HG03432 (cell line): ENCODE data around the gene TSGA10IP.

ENCODE experiments used
- ATAC-seq: cut with Tn5 transposase; IDR thresholded peaks from one replicate; pipeline ENCODE4 v1.9.1; 2021; ENCODE audit warnings: mild to moderate bottlenecking, moderate library complexity; ENCODE audit not compliant: unreplicated experiment

TSGA10IP gene

DNA sequence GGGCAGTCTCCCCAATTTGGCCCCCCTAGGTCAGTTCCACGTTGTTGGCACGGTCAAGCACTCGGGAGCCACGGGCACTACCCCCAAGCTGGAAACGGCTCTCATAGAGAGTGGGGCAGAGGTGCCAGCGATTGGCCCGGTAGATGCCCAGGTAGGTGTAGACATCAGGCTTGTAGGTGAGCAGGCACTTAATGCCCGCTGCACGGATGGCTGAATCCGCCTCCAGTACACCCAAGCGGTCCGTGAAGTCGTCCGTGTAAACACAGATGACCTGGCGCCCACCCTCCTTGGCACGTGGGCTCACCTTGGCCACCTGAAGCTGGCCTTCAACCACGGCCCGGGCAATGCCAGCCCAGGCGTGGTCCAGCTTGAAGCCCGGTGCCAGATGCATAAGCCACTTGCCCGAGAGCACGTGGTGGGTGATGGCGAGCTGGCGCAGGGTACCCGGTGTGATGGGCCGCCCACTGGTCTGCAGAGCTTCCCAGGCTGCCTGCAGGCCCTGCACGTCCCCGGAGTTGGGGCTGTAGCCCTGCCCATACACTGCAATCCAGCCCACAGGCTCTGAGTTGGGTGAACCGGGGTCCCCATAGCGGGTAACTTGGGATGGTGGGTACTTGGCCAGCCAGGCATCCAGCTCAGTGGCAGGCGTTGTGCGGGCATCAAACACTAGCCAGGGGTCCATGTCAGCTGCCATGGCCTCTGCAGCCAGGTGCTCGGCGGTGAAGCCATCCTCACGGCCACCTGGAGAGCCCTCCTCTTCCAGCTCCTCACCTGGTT lies 27.7 kb upstream of the TSGA10IP start:
- no peak for ATAC-seq

DNA sequence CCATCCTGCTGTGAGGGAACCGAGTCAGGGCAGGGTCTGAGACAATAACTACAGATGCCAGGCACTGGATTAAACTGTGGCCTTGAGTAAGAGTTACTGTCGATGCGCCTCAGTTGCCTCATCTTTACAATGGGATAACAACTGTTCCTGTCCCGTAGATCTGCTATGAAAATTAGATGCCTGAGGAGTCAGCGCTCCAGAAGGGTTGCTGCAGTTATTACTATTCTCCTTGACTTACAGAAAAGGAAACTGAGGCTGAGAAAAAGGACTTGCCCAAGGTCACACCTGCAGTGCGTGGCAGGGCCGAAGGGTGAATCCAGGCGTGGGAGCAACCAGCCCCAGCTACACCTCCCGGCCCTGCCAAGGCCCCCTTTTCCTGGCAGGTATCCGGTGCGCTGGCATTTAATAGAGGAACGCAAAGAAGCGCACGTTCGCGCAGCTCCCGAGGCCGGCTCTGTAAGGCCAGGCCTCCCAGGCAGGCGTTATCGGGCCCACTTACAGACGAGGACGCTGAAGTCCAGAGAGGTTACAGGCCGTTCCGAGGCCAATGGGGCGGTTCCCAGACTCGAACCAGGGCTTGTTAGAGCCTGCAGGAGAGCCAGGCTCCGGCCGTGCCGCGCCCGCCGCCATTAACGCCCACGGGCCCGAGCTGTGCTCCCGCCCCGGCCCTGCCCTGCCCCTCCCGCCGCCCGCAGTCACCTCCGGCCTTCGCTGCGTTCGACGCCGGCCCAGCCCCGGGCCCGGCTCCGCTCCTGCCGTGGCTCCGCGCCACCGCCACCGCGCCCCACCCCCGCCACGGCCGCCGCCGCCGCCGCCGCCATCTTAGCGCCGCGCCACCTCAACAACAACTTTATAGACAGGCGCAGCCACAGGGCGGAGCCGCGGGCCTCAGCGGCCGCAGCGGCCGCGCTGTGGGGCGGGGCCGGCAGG lies 26.8 kb upstream of the TSGA10IP start, which contains the start of gene C11orf68:
Gene C11orf68 (minus strand): TSS at position 852 of the 930 bp plus-strand sequence. CDS start 31 bp downstream, at position 821.
- ATAC-seq = peak; percentile 56

DNA sequence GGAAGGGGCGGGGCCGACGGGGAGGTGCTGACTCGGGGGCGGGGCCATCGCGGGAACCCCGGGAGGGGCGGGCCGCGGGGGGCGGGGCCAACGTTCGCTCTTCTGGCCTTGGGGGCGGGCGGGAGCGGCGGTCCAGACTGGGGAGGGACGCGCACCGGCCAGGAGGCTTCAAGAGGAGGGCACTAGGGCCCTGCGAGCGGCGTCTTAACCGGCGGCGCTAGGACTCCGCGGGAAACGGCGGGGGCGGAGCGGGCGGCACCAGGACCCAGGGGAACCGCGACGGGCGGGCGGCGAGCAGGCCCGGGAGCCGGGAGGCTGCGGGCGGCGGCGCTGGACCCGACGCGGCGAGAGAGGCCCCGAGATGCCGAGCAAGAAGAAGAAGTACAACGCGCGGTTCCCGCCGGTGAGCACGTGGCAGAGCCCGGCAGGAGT lies 26.1 kb upstream of the TSGA10IP start, which contains the start of gene DRAP1:
Gene DRAP1 (plus strand): TSS at position 286 of the 432 bp plus-strand sequence. CDS start 76 bp downstream, at position 362.
- ATAC-seq = peak; percentile 81

DNA sequence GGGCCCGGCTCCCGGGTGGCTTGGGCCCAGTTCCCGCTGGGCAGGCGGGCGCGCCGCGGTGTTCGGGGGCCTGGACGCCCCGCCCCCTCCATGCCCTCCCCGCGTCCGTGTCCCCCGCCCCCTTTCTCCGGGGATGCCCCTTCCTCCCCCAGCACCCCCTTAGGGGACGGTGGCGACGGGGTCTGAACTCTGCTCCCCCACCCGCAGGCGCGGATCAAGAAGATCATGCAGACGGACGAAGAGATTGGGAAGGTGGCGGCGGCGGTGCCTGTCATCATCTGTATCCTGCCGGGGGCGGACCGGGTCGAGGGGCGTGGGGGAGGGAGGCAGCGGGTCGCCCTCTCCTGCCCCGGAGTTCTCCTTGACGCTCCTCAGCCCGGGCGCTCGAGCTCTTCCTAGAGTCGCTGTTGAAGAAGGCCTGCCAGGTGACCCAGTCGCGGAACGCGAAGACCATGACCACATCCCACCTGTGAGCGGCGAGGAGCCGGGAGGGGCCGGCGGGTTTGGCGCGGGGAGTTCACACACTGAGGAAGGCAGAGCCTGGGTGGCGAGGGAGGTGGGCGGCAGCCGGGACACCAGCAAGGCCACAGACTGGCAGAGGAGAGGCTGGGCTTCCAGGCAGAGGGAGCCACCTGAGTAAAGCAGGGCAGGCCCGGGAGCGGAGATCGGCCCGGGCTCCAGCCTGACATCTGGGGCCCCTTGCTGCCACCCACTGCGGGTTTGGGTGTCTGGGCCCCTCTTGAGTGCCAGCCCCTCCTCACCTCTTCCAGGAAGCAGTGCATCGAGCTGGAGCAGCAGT lies 25.5 kb upstream of the TSGA10IP start:
- peak; percentile 42 for ATAC-seq

DNA sequence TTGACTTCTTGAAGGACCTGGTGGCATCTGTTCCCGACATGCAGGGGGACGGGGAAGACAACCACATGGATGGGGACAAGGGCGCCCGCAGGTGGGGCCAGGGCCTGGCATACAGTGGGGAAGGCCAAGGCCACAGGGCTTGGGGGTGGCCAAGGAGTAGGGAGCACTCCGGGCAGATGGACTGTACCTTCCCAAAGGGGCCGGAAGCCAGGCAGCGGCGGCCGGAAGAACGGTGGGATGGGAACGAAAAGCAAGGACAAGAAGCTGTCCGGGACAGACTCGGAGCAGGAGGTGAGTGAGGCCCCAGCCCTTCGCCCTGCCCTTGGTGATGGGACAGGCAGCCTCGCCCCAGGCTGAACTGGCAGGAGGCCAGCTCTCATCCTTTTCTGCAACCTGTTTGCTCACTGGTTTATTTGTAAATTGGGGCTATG lies 24.9 kb upstream of the TSGA10IP start:
- no peak for ATAC-seq

DNA sequence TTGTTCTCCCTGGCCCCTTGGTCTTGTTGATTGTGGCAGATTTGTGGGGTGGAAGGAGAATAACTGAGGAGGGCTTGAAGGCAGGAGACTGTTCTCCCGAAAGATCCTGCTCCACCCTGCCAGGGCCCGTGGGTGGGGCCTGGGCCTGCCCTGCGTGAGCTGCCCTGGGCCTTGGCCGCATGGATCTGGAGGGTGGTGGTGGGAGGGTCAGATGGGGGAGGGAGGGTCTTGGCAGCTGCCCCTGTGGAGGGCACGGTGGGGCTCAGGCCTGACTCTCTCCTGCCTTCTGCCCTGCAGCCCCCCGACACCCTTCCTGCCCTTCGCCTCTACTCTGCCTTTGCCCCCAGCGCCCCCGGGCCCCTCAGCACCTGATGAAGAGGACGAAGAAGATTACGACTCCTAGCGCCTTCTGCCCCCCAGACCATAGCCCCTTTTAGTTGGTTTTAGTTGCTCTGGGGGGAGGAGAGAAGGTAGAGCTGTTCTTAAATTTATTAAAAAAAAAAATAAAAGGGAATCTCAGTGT lies 24.2 kb upstream of the TSGA10IP start:
- no peak for ATAC-seq

DNA sequence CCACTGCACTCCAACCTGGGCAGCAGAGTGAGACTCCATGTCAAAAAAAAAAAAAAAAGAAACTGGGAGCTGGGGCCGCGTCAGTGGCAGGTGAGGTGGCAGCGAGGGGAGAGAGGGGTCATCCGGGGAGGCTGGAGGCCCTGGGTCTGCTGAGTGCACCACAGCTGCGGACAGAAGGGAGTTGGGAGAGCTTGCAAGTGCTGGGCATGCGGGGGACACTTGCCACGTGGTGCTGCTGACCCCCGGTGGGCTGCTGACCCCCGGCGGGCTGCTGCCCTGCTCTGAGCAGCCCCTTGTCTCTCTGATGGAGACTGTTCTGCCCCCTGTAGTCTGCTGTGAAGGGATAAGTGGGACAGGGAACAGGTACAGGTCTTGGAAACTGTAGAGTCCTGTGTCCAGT lies 23.4 kb upstream of the TSGA10IP start:
- ATAC-seq = no peak

DNA sequence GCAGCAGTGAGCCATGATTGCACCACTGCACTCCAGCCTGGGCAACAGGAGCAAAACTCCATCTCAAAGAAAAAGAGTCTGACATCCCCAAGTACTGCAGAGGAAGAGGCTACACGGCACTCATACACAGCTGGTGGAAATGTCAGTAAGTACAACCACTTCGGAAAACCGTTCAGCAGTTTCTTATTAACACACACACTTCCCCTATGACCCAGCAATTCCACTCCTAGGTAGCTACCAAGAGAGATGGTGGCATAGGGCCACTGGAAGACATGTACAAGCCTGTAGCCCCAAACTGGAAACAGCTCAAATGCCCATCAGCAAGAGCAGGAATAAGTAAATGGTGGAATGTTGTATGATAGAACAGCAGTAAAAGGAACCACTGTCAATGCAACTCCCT lies 22.7 kb upstream of the TSGA10IP start:
- no peak for ATAC-seq

DNA sequence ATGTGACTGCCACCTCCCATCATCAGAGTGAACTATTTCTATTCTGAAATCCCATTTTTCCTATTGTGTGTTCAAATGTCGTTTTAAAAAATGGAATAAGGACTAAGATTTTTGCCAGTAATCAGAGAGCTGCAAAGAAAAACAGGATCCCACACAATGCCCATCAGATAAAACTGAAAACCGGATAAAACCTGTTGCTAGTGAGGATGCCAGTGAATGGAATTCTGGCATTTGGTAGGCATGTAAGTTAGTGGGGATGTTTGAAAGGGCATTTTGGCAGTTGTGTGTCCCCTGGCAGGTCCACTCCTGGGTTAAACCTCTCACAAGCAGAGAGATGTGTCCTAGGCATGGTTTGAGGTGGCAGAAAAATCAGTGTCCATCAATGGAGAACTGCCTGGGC lies 19.9 kb upstream of the TSGA10IP start:
- no peak for ATAC-seq

DNA sequence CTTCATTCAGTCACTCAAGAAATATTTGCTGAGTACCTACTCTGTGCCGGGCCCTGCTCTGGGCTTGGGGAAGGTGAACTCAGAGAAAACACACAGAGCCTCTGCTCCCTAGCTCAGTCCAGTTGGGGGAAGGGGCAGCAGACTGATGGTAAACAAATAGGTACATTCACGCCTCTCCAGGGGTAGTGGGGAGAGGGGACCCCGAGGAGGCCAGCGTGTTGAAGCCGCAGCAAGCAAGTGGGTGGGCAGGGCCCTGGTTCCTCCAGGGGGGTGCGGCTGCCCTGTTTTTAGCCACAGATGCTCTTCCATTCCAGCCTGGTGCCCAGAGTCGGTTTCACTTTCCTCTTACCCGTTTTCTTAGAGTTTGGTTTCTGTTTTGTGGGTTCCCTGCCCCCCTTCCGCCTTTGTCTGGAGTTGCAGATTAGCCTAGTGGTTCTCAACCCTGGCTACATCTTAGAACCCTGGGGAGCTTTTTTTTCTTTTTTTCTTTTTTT lies 17.3 kb upstream of the TSGA10IP start:
- peak; percentile 82 for ATAC-seq

DNA sequence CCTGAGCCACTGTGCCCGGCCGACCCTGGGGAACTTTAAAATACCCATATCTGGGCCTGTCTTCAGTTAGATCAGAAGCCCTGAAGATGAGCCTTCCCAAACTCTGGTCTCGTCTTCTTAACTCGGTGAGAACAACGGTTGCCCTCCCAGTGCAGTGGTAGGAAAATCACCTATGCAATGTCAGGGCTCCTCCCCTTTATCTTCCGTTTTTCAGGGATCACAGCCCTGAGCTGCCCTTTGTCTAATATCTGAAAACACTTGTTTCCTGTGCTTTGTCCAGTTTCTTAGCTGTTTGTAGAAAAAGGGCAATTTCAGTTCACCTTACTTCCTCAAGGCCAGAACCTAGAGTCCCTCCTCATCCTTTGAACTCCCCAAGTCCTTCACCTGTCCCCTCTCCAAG lies 16.6 kb upstream of the TSGA10IP start:
- no peak for ATAC-seq

DNA sequence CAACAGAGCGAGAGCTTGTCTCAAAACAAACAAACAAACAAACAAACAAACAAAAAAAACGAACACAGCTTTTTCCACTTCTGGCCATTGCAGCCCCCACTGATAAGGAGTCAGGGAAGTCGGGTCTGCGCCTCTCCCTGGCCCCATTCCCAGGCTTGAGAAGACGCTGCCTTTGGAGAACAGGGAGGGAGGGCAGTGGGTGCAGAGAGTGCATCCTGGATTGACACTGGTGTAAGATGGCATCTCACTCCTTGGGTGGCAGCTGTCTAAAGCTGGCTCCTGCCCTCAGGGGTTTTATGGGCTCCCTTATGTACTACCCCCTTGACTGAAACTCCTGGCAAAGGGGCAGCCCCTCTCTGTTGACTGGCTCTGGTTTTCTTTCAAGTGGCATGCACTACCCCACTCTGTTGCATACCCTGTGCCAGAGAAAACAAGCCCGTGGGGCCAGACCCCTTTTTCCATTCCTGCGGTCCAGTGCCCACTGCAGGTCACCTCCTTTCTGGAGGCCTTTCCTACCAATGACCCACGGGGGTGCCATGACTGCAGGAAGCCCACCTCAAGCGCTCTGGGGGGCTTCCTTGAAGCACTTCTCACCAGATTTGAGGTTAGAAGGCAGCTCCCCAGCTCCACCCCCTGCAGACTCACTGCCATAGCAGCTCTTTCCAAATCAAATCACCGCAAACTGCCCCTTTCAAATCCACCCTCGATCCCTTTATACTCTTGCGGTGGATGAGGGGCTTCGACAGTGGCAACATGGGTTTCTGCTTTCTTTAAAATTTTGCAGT lies 13.3 kb upstream of the TSGA10IP start:
- ATAC-seq = no peak

DNA sequence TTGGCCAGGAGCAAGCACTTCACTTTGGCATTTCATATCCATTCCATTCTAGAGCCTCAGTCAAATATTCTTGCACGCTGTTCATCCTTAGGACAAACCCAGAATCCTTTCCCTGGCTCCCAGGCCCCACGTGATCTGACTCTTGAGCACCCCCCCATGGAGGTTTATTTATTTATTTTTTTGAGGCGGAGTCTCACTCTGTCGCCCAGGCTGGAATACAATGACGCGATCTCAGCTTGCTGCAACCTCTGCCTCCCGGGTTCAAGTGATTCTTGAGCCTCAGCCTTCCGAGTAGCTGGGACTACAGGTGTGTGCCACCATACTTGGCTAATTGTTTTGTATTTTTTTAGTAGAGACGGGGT lies 12.7 kb upstream of the TSGA10IP start:
- no peak for ATAC-seq

DNA sequence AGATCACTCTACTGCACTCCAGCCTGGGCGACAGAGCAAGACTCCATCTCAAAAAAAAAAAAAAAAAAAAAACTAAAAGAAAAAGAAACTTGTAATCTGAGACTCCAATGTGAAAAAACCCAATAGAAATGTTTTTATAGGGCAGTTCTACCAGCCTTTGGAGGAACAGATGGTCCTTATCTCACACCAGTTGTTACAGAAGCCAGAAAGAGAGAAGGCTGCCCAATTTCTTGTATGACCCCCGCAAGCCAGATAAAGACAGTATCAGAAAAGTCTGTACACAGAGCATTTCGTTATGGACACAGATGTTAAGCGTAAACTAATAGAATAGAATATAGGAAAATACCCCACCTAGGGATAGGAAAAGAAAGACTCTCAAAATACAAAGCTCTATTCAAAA lies 11.3 kb upstream of the TSGA10IP start:
- ATAC-seq = no peak

DNA sequence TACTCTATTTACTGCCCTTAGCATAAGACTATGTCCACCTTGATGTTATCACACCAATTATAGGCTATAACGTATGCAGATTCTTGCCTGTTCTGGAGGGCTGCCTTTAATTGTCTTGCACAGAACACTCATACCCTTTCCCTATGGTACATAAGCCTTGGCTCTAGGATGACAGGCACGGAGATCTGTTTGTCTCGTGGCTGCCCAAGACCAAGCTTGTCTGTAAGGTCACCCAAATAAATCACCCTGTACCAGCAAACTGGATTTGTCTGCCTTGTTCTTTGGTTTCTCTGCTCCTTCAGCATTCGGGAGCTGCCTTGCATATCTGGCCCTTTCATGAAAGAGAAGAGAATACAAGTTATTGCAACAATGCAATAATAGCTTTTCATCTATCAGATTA lies 7.5 kb upstream of the TSGA10IP start:
- no peak for ATAC-seq

DNA sequence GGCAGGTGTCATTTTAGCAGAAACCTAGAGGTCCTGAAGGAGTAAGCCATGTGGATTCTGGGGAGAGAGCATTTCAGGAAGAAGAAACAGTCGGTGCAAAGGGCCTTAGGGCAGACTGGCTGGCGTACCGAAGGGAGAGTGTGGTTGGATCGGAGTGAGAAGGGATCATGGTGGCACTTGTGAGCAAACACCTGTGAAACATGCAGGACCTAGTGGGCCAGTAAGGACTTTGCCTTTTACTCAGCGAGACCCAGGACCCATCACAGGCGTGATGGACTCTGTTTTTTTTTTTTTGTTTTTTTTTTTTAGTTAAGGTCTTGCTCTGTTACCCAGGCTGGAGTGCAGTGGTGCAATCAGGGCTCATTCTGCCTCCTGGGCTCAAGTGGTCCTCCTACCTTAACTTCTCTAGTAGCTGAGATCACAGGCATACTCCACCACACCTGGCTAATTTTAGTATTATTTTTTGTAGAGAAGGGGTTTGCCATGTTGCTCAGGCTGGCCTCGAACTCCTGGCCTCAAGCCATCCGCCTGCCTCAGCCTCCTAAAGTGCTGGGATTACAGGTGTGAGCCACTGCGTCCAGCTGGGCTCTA lies 3.5 kb upstream of the TSGA10IP start:
- ATAC-seq = no peak

DNA sequence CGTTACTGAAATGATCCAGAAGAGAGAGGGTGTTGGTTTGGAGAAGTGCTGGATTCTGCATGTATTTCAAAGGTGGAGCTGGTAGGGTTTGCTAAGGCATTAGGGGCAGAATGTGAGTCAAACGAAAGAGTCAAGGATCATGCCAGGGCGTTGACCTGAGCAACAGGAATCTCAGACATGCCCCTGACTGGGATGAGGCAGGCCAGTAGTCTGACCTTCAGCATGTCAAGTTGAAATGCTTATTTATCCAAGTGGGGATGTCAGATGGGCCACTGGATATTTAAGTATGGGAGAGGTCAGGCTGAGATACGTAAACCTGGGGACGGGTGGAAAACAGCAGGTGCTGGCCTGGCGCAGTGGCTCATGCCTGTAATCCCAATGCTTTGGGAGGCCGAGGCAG lies 2.7 kb upstream of the TSGA10IP start:
- no peak for ATAC-seq

DNA sequence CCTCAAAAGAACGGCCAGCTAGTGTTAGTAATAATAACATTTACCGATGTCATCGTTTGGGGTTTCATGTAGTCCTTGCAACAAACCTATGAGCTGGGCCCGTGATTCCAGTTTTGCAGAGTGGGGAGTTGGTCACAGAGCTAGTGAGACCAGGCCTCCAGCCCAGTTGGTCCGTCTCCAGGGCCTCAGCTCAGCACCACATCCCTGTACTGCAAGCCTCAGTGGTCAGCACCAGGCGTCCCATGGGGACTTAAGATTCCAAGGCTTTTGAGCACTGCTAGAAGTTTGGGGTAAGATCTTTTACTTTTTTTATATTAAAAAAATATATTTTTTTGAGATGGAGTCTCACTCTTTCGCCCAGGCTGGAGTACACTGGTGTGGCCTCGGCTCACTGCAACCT lies 1.1 kb upstream of the TSGA10IP start:
- no peak for ATAC-seq

DNA sequence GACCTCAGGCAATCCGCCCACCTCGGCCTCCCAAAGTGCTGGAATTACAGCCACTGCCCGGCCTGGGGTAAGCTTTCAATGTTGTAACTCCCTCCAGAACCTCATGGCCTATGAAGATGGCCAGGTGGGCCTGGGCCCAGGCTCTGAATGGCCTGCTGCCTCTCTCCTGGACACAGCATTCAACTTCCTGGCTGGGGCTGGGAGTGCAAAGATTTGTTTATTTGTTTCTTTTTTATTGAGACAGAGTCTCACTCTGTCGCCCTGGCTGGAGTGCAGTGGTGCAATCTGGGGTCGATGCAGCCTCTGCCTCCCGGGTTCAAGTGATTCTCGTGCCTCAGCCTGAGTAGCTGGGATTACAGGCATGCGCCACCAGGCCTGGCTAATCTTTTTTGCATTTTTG lies 513 bp upstream of the TSGA10IP start:
- ATAC-seq = no peak
